ENCODE results near the gene TOMM5.

DNA sequence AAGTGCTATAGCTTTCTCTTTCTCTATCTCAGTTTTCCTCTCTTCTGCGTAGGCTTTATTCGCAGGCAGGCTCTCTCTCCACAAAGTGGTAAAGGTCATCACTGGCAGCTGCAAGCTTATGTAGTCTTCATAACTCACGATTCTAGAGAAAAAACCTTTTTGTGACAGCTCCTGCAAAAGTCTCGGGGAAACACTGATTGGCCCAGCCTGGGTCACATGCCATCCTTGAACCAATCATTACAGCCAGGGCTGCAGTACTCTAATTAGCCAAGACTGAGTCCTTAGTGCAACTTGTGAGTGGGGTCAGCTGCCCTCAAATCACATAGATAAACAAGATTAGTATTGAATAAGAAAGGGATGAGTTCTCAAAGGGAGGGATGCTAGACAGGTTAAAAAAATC is 40.1 kb upstream of the TOMM5 start:
- TF ChIP-seq, protein P1, sequence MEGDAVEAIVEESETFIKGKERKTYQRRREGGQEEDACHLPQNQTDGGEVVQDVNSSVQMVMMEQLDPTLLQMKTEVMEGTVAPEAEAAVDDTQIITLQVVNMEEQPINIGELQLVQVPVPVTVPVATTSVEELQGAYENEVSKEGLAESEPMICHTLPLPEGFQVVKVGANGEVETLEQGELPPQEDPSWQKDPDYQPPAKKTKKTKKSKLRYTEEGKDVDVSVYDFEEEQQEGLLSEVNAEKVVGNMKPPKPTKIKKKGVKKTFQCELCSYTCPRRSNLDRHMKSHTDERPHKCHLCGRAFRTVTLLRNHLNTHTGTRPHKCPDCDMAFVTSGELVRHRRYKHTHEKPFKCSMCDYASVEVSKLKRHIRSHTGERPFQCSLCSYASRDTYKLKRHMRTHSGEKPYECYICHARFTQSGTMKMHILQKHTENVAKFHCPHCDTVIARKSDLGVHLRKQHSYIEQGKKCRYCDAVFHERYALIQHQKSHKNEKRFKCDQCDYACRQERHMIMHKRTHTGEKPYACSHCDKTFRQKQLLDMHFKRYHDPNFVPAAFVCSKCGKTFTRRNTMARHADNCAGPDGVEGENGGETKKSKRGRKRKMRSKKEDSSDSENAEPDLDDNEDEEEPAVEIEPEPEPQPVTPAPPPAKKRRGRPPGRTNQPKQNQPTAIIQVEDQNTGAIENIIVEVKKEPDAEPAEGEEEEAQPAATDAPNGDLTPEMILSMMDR (IDR thresholded peaks at IDR 0.05; ENCODE audit: insufficient read depth, low read length, poor library complexity, severe bottlenecking): no peak
- TF ChIP-seq EZH2phosphoT487 (conservative IDR thresholded peaks at IDR 0.05; ENCODE audit: low read length): no peak
